HepG2 (cell line): ENCODE results near the gene SLC6A6. TPM values are rescaled to one million over a fixed set of nuclear protein-coding genes. Genes with fewer than 3 reads are reported as not detected.
A peak's percentile ranks its signal among the peaks of the same experiment; 100 is the strongest.

ENCODE experiments used
- DR1 ChIP-seq: sonication (generic); formaldehyde crosslinking; IDR thresholded peaks from 2 replicates; pipeline ENCODE4 v1.8.0; 2021; ENCODE audit warnings: mild to moderate bottlenecking, missing genetic modification reagents, inconsistent platforms
- FOXA3 ChIP-seq: IDR thresholded peaks from 2 replicates; pipeline ENCODE4 v1.6.1; 2016; ENCODE audit warnings: missing genetic modification reagents, missing compliant biosample characterization
- HOXA5 ChIP-seq: sonication (generic); formaldehyde crosslinking; IDR thresholded peaks from 2 replicates; pipeline ENCODE4 v1.4.0; 2020; ENCODE audit warnings: missing genetic modification reagents
- HOXA9 ChIP-seq: sonication (generic); formaldehyde crosslinking; IDR thresholded peaks from 2 replicates; pipeline ENCODE4 v1.8.1; 2022; ENCODE audit warnings: missing genetic modification reagents, mild to moderate bottlenecking, moderate library complexity, borderline replicate concordance
- MIER2 ChIP-seq: IDR thresholded peaks from 2 replicates; pipeline ENCODE4 v1.6.1; 2016; ENCODE audit warnings: missing biosample characterization, missing genetic modification reagents
- NFYC ChIP-seq: IDR thresholded peaks from 2 replicates; pipeline ENCODE4 v1.6.1; 2016; ENCODE audit warnings: missing genetic modification reagents, missing compliant biosample characterization
- RAD21 ChIP-seq: fragments of 450-650 bp; formaldehyde crosslinking; IDR thresholded peaks from 2 replicates; pipeline ENCODE4 v1.5.0; 2020; ENCODE audit warnings: mild to moderate bottlenecking
- RCOR2 ChIP-seq: IDR thresholded peaks from 2 replicates; pipeline ENCODE4 v1.6.1; 2016; ENCODE audit warnings: missing biosample characterization, missing genetic modification reagents
- RFX3 ChIP-seq: IDR thresholded peaks from 2 replicates; pipeline ENCODE4 v1.6.1; 2016; ENCODE audit warnings: missing biosample characterization, missing genetic modification reagents
- SAP130 ChIP-seq: IDR thresholded peaks from 2 replicates; pipeline ENCODE4 v1.6.1; 2016; ENCODE audit warnings: low read depth
- SIX1 ChIP-seq: sonication (generic); formaldehyde crosslinking; IDR thresholded peaks from 2 replicates; pipeline ENCODE4 v1.4.0; 2020; ENCODE audit warnings: missing genetic modification reagents, borderline replicate concordance
- TGIF2 ChIP-seq: IDR thresholded peaks from 2 replicates; pipeline ENCODE4 v1.6.1; 2016; ENCODE audit warnings: control low read depth, missing compliant biosample characterization
- YEATS4 ChIP-seq: sonication (generic); formaldehyde crosslinking; IDR thresholded peaks from 2 replicates; pipeline ENCODE4 v1.4.0; 2020; ENCODE audit warnings: missing genetic modification reagents, borderline replicate concordance
- ZNF24 ChIP-seq: fragments of 450-650 bp; IDR thresholded peaks from 2 replicates; pipeline ENCODE4 v1.6.1; 2017; ENCODE audit warnings: antibody characterized with exemption, mild to moderate bottlenecking
- ZNF335 ChIP-seq: sonication (generic); formaldehyde crosslinking; IDR thresholded peaks from 2 replicates; pipeline ENCODE4 v1.4.0; 2020; ENCODE audit warnings: missing genetic modification reagents
- ZNF446 ChIP-seq: sonication (generic); formaldehyde crosslinking; IDR thresholded peaks from 2 replicates; pipeline ENCODE4 v1.5.0; 2020; ENCODE audit warnings: mild to moderate bottlenecking, missing genetic modification reagents
- ZNF772 ChIP-seq: sonication (generic); formaldehyde crosslinking; IDR thresholded peaks from 2 replicates; pipeline ENCODE4 v1.5.0; 2020; ENCODE audit warnings: mild to moderate bottlenecking, missing genetic modification reagents
- ZNF891 ChIP-seq: sonication (generic); formaldehyde crosslinking; IDR thresholded peaks from 2 replicates; pipeline ENCODE4 v1.5.0; 2020; ENCODE audit warnings: mild to moderate bottlenecking, missing genetic modification reagents
- polyA plus RNA-seq, 8 experiments: library from polyadenylated mRNA; depleted of rRNA in 3 of 8; stranded (reverse) in 7 of 8; unstranded in 1 of 8; fragments of >200 nt; fragmentation: Illumina TruSeq in 4 of 8; extraction: Trizol in 4 of 8; gene quantifications; 2 replicates each; pipeline versions ENCODE4 v1.2.1 to v1.2.3, GENCODE V29; 2011 to 2016; ENCODE audit warnings: low read depth in 4 of 8, missing spikeins in 1 of 8, mixed read lengths in 1 of 8; ENCODE audit not compliant: insufficient read depth in 1 of 8
- total RNA-seq, 5 experiments: library from RNA; depleted of rRNA; stranded (reverse); fragments of >200 nt; fragmentation: Illumina TruSeq; extraction: Trizol; gene quantifications; 2 replicates each; pipeline ENCODE4 v1.2.3, GENCODE V29; 2016; ENCODE audit warnings: low read depth in 1 of 5
- TF ChIP-seq, protein P1 (sequence below): sonication (generic); formaldehyde crosslinking; IDR thresholded peaks from 2 replicates; pipeline ENCODE4 v1.4.0; 2020; ENCODE audit warnings: missing genetic modification reagents
- TF ChIP-seq, protein P2 (sequence below): sonication (generic); formaldehyde crosslinking; IDR thresholded peaks from 2 replicates; pipeline ENCODE4 v1.4.0; 2020; ENCODE audit warnings: missing genetic modification reagents
- TF ChIP-seq, protein P3 (sequence below): sonication (generic); formaldehyde crosslinking; IDR thresholded peaks from 2 replicates; pipeline ENCODE4 v1.4.0; 2020; ENCODE audit warnings: mild to moderate bottlenecking, missing genetic modification reagents
- TF ChIP-seq, protein P4 (sequence below): sonication (generic); formaldehyde crosslinking; IDR thresholded peaks from 2 replicates; pipeline ENCODE4 v1.4.0; 2020; ENCODE audit warnings: mild to moderate bottlenecking, low read depth, missing genetic modification reagents

The SLC6A6 gene
- total and polyA plus RNA-seq, 2 of the 13 experiments (the other 11 are each of a cell fraction or from before 2014, with no cell fraction given): 14.1 to 20.7 TPM

DNA sequence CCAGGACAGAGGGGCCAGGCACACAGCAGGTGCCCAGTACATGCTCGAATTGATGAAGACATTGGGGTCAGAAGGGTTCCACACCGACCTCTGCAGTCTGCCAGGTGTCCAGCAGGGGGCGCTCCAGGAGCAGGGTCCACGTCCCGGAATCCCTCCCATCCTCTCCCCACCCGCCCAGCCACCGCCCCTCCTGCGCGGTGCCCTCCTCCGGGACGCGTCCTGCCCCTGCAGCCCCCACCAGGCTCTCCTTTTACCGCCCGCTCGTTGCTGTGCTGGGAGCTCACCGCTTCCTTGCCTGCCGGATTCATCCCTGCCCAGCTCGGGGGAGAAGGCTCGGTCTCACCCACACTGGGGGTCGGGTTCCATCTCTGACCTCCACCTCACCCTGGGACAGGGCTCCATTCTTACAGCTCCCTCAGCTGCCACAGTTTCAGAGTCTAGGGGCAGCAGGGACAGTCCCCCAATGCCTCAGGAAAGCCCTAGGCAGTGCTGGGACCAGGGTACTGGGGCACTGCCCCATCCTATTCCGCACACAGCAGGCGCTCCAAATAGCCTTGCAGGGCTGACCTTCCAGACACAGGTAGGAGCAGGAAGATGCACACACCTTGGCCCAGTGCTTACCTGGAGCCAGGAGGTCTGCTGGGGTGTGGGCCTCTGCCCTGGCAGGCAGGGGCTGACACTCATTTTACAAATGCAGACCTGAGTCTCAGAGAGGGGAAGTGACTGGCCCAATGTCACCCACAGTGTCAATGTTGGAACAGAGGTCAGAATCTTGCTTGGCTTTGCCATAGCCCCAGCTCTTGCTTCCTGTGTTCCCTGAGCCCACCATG, 106.8 kb downstream of the SLC6A6 start (continued):
- TF ChIP-seq, protein P1, sequence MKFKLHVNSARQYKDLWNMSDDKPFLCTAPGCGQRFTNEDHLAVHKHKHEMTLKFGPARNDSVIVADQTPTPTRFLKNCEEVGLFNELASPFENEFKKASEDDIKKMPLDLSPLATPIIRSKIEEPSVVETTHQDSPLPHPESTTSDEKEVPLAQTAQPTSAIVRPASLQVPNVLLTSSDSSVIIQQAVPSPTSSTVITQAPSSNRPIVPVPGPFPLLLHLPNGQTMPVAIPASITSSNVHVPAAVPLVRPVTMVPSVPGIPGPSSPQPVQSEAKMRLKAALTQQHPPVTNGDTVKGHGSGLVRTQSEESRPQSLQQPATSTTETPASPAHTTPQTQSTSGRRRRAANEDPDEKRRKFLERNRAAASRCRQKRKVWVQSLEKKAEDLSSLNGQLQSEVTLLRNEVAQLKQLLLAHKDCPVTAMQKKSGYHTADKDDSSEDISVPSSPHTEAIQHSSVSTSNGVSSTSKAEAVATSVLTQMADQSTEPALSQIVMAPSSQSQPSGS (CRISPR knock-in tag): no peak
- TF ChIP-seq, protein P2, sequence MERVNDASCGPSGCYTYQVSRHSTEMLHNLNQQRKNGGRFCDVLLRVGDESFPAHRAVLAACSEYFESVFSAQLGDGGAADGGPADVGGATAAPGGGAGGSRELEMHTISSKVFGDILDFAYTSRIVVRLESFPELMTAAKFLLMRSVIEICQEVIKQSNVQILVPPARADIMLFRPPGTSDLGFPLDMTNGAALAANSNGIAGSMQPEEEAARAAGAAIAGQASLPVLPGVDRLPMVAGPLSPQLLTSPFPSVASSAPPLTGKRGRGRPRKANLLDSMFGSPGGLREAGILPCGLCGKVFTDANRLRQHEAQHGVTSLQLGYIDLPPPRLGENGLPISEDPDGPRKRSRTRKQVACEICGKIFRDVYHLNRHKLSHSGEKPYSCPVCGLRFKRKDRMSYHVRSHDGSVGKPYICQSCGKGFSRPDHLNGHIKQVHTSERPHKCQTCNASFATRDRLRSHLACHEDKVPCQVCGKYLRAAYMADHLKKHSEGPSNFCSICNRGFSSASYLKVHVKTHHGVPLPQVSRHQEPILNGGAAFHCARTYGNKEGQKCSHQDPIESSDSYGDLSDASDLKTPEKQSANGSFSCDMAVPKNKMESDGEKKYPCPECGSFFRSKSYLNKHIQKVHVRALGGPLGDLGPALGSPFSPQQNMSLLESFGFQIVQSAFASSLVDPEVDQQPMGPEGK (CRISPR knock-in tag): no peak
- TF ChIP-seq NFYC (CRISPR knock-in tag) (no peak), ZNF335 (CRISPR knock-in tag) (no peak), ZNF24 (no peak), YEATS4 (CRISPR knock-in tag) (no peak), RCOR2 (CRISPR knock-in tag) (no peak), ZNF891 (no peak), HOXA5 (CRISPR knock-in tag) (no peak), RAD21 (CRISPR knock-in tag) (peak; percentile 79), SAP130 (CRISPR knock-in tag) (no peak), RFX3 (CRISPR knock-in tag) (no peak), HOXA9 (CRISPR knock-in tag) (no peak), TGIF2 (no peak), ZNF772 (CRISPR knock-in tag) (no peak), MIER2 (CRISPR knock-in tag) (no peak), ZNF446 (CRISPR knock-in tag) (no peak), SIX1 (CRISPR knock-in tag) (no peak), FOXA3 (CRISPR knock-in tag) (no peak), DR1 (no peak)
- TF ChIP-seq, protein P3, sequence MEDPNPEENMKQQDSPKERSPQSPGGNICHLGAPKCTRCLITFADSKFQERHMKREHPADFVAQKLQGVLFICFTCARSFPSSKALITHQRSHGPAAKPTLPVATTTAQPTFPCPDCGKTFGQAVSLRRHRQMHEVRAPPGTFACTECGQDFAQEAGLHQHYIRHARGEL: no peak
- TF ChIP-seq, protein P4, sequence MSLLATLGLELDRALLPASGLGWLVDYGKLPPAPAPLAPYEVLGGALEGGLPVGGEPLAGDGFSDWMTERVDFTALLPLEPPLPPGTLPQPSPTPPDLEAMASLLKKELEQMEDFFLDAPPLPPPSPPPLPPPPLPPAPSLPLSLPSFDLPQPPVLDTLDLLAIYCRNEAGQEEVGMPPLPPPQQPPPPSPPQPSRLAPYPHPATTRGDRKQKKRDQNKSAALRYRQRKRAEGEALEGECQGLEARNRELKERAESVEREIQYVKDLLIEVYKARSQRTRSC: no peak
